CD4-positive, alpha-beta T cell (primary cell): ENCODE measurements around the gene SPDEF. TPM values are rescaled to one million over a fixed set of nuclear protein-coding genes. Genes with fewer than 3 reads are reported as not detected.

Experiments
- ATAC-seq: fragments of 200-7000 bp; cut with Tn5 transposase; one replicate; pipeline ENCODE4 v1.10.0; 2022; ENCODE audit warnings: mild to moderate bottlenecking; ENCODE audit not compliant: poor library complexity
- CTCF ChIA-PET: fragments of 350-600 bp; sonication (Branson Sonifier 250); formaldehyde crosslinking; loops from one replicate; lab custom pipeline; 2021; ENCODE audit warnings: antibody characterized with exemption, inconsistent platforms; lab: Charles Lee
- POLR2A ChIA-PET: fragments of 350-600 bp; sonication (Branson Sonifier 250); formaldehyde crosslinking; loops from one replicate; lab custom pipeline; 2021; ENCODE audit warnings: antibody characterized with exemption, inconsistent platforms; lab: Charles Lee
- DNase-seq, 14 experiments: peaks; one replicate each; pipeline ENCODE4 v3.0.0-alpha.2; 2013 to 2020; ENCODE audit warnings: mixed read lengths in 2 of 14
- H3K27ac ChIP-seq, 2 donors: one replicate each; pipeline versions ENCODE4 v1.5.1 to v1.7.0; 2013; ENCODE audit warnings: low read length in 2 of 2, low read depth in 1 of 2, mild to moderate bottlenecking in 1 of 2
- H3K27me3 ChIP-seq, 2 experiments: 1 replicate in 1 of 2; 2 replicates in 1 of 2; pipeline versions ENCODE4 v1.6.1 to v1.7.0; 2013; ENCODE audit warnings: low read length in 2 of 2, control low read depth in 1 of 2, mild to moderate bottlenecking in 1 of 2, moderate library complexity in 1 of 2; ENCODE audit not compliant: insufficient read depth in 2 of 2, control insufficient read depth in 1 of 2
- H3K36me3 ChIP-seq: one replicate; pipeline ENCODE4 v1.6.1; 2013; ENCODE audit warnings: low read length, control low read depth; ENCODE audit not compliant: insufficient read depth
- H3K4me1 ChIP-seq: one replicate; pipeline ENCODE4 v1.6.1; 2013; ENCODE audit warnings: low read length, control low read depth; ENCODE audit not compliant: insufficient read depth
- H3K4me3 ChIP-seq: one replicate; pipeline ENCODE4 v1.5.1; 2013; ENCODE audit warnings: mild to moderate bottlenecking, low read length, moderate library complexity
- H3K9me3 ChIP-seq, 2 experiments: 1 replicate in 1 of 2; 2 replicates in 1 of 2; pipeline versions ENCODE4 v1.6.1 to v1.7.0; 2013; ENCODE audit warnings: low read length in 2 of 2, mild to moderate bottlenecking in 2 of 2, control low read depth in 1 of 2, moderate library complexity in 1 of 2; ENCODE audit not compliant: control insufficient read depth in 1 of 2, insufficient read depth in 1 of 2
- H3K27ac Mint-ChIP-seq: one replicate; pipeline ENCODE4 v1.8.0; 2020; ENCODE audit warnings: mixed read lengths
- H3K27me3 Mint-ChIP-seq: one replicate; pipeline ENCODE4 v1.8.0; 2021; ENCODE audit warnings: mixed read lengths
- H3K36me3 Mint-ChIP-seq: one replicate; pipeline ENCODE4 v1.8.0; 2021; ENCODE audit warnings: low read depth, mixed read lengths
- H3K4me1 Mint-ChIP-seq: one replicate; pipeline ENCODE4 v1.8.0; 2021; ENCODE audit warnings: low read depth, mixed read lengths
- H3K4me3 Mint-ChIP-seq: one replicate; pipeline ENCODE4 v1.8.0; 2020; ENCODE audit warnings: mild to moderate bottlenecking, mixed read lengths
- H3K9me3 Mint-ChIP-seq: one replicate; pipeline ENCODE4 v1.8.0; 2020; ENCODE audit warnings: mixed read lengths
- intact Hi-C, 2 experiments: fragments of 100-400 bp; cut with DNase I in 1 of 2; cut with micrococcal nuclease in 1 of 2; formaldehyde crosslinking; loops; one replicate each; pipeline versions ENCODE4 v1.15.1 to v1.9.0; 2023 to 2025; cut with DNase I, micrococcal nuclease
- total RNA-seq, 174 experiments: library from RNA in 2 of 174; stranded (reverse) in 2 of 174; gene quantifications; one replicate each; pipeline ENCODE4 v1.2.3 and lab custom pipeline; 2021 to 2026
- TF ChIP-seq, protein P1 (sequence below): fragments of 200-600 bp; IDR thresholded peaks from one replicate; pipeline ENCODE4 v1.8.0; 2022; ENCODE audit warnings: antibody characterized with exemption, mild to moderate bottlenecking

SPDEF gene
- total RNA-seq, 2 experiments from 2014 or later = 0.17 to 0.36 TPM

DNA sequence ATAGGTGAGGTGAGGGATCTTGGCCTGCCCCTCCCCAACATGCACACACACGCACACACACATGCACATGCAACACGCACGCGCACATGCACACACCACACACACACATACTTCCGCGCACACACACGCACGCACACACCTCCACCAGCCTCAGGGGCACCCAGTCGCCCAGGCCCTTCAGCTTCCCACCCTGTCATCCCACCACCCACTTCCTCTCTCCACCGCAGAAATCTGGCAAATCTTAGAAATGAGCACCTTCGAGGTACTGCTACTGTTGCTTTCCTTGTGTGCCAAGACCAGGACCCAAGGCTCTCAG is 1.2 kb downstream of the SPDEF start:
- CTCF ChIA-PET = no interaction called here
- Histone ChIP-seq H3K27ac (no peak overlapping the region), H3K9me3 (peaks cover 0 to 5% of the 10 kb centered on the region in 2 experiments), H3K27me3 (no peaks in the 10 kb centered on the region), H3K36me3 (no peaks in the 10 kb centered on the region), H3K4me1 (no peaks in the 10 kb centered on the region), H3K4me3 (no peak overlapping the region)
- TF ChIP-seq, protein P1, sequence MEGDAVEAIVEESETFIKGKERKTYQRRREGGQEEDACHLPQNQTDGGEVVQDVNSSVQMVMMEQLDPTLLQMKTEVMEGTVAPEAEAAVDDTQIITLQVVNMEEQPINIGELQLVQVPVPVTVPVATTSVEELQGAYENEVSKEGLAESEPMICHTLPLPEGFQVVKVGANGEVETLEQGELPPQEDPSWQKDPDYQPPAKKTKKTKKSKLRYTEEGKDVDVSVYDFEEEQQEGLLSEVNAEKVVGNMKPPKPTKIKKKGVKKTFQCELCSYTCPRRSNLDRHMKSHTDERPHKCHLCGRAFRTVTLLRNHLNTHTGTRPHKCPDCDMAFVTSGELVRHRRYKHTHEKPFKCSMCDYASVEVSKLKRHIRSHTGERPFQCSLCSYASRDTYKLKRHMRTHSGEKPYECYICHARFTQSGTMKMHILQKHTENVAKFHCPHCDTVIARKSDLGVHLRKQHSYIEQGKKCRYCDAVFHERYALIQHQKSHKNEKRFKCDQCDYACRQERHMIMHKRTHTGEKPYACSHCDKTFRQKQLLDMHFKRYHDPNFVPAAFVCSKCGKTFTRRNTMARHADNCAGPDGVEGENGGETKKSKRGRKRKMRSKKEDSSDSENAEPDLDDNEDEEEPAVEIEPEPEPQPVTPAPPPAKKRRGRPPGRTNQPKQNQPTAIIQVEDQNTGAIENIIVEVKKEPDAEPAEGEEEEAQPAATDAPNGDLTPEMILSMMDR = no peak
- H3K27ac Mint-ChIP-seq = no peak overlapping the region
- POLR2A ChIA-PET = no interaction called here
- intact Hi-C loops = no loop called here
- peak; percentile 52 for ATAC-seq
- no peak for DNase-seq
- H3K4me1 Mint-ChIP-seq = peaks cover 12% of the 10 kb centered on the region
- H3K36me3 Mint-ChIP-seq = no peaks in the 10 kb centered on the region
- H3K4me3 Mint-ChIP-seq = no peak overlapping the region
- no peaks in the 10 kb centered on the region for H3K9me3 Mint-ChIP-seq
- no peaks in the 10 kb centered on the region for H3K27me3 Mint-ChIP-seq

DNA sequence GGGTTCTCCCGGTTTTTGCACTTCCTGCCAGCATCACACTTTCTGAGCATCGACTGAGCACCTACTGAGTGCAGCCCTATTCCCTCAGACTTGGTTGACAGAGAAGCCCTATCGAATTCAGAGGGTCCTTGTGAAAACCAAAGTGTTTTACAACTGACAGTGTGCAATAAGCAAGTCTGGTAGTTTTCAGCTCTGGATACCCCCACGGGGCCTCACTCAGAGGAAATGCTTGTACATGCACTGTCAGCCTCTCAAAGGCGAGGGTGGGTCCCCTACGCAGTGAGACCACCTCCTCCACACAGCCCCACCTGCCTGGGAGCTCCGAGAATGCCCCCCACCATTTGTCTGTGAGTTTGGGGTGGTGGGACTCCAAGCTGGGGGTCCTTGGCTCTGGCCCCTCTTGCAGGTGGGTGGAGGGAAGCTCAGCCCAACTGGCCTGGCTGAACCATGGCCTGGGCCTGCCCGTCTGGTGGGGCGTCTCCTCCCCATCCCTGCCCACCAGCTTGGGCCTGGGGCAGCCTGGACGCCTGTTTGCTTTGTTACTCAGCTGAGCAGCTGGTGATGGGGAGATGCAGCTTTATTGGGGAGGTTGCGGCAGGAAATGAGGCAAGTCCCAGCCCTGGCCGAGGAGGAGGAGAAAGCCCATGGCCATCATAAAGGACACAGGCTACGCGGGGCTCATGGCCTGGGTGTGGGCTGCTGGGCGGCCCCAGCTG is 1.7 kb downstream of the SPDEF start:
- H3K27me3 ChIP-seq = no peaks in the 10 kb centered on the region
- Mint-ChIP-seq H3K27me3 (no peaks in the 10 kb centered on the region), H3K27ac (no peak overlapping the region), H3K36me3 (no peaks in the 10 kb centered on the region), H3K4me1 (peaks cover 12% of the 10 kb centered on the region), H3K4me3 (no peak overlapping the region), H3K9me3 (no peaks in the 10 kb centered on the region)
- no peak overlapping the region for H3K4me3 ChIP-seq
- DNase-seq (no peak), ATAC-seq (no peak)
- no peaks in the 10 kb centered on the region for H3K36me3 ChIP-seq
- H3K4me1 ChIP-seq = no peaks in the 10 kb centered on the region
- H3K9me3 ChIP-seq = peaks cover 0 to 5% of the 10 kb centered on the region in 2 experiments
- ChIA-PET POLR2A (no interaction called here), CTCF (no interaction called here)
- TF ChIP-seq, protein P1 = no peak
- intact Hi-C loops = no loop called here
- H3K27ac ChIP-seq = no peak overlapping the region

DNA sequence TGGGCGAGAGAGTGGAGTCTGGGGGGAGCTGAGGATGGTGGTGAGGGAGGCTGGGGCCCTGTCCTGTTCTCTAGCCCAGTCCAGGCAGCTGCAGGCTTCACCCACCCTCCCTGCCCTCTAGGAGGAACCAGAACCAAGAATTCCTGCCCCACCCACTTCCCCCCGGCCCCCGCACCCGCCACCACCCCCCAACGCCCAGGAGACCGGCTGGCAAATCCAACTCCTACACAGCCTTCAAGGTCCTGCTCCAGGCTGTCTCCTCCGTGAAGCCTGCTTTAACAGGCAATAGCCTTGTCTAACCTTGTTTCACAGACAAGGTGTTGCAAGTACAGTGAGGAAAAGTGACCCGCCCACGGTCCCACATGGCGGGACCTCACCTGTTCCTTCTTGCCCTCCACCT is 2.4 kb downstream of the SPDEF start:
- Histone ChIP-seq H3K4me3 (no peak overlapping the region), H3K4me1 (no peaks in the 10 kb centered on the region), H3K27me3 (no peaks in the 10 kb centered on the region), H3K9me3 (peaks cover 0 to 4% of the 10 kb centered on the region in 2 experiments), H3K36me3 (no peaks in the 10 kb centered on the region), H3K27ac (no peak overlapping the region)
- ChIA-PET POLR2A (no interaction called here), CTCF (no interaction called here)
- H3K36me3 Mint-ChIP-seq = no peaks in the 10 kb centered on the region
- H3K27me3 Mint-ChIP-seq = no peaks in the 10 kb centered on the region
- no peak for DNase-seq
- no peaks in the 10 kb centered on the region for H3K9me3 Mint-ChIP-seq
- intact Hi-C loops = no loop called here
- no peak overlapping the region for H3K4me3 Mint-ChIP-seq
- no peak overlapping the region for H3K27ac Mint-ChIP-seq
- TF ChIP-seq, protein P1 = no peak
- ATAC-seq = no peak
- peaks cover 12% of the 10 kb centered on the region for H3K4me1 Mint-ChIP-seq
